Lung (tissue), 12 donors: ENCODE results near the gene MAOB. TPM values are rescaled to one million over a fixed set of nuclear protein-coding genes. Genes with fewer than 3 reads are reported as not detected.

Source experiments
- ATAC-seq: fragments of 200-7000 bp; cut with Tn5 transposase; one replicate; pipeline ENCODE4 v1.9.1; 2020; ENCODE audit warnings: moderate number of reproducible peaks; ENCODE audit not compliant: insufficient read depth, low FRiP score
- DNase-seq, 3 donors: peaks; one replicate each; pipeline ENCODE4 v3.0.0-alpha.2; 2013 to 2017
- H3K27ac ChIP-seq, 2 donors: one replicate each; pipeline ENCODE4 v1.5.1; 2013; ENCODE audit warnings: mild to moderate bottlenecking in 2 of 2, moderate library complexity in 2 of 2, control low read depth in 1 of 2, inconsistent platforms in 1 of 2, low read depth in 1 of 2, low read length in 1 of 2
- H3K27me3 ChIP-seq, 3 donors: one replicate each; pipeline ENCODE4 v1.5.1; 2013; ENCODE audit warnings: low read length in 2 of 3; ENCODE audit not compliant: control insufficient read depth in 3 of 3, insufficient read depth in 3 of 3
- H3K36me3 ChIP-seq, 4 donors: one replicate each; pipeline ENCODE4 v1.5.1; 2013; ENCODE audit warnings: low read length in 4 of 4, mild to moderate bottlenecking in 1 of 4, moderate library complexity in 1 of 4; ENCODE audit not compliant: control insufficient read depth in 4 of 4, insufficient read depth in 4 of 4
- H3K4me1 ChIP-seq, 5 donors: one replicate each; pipeline ENCODE4 v1.5.1; 2013; ENCODE audit warnings: low read length in 5 of 5, mild to moderate bottlenecking in 2 of 5, moderate library complexity in 1 of 5; ENCODE audit not compliant: control insufficient read depth in 5 of 5, insufficient read depth in 5 of 5
- H3K4me3 ChIP-seq: one replicate; pipeline ENCODE4 v1.5.1; 2013; ENCODE audit warnings: mild to moderate bottlenecking, control low read depth, moderate library complexity
- H3K9ac ChIP-seq, 2 donors: one replicate each; pipeline ENCODE4 v1.5.1; 2013; ENCODE audit warnings: low read length in 2 of 2, control low read depth in 1 of 2; ENCODE audit not compliant: insufficient read depth in 1 of 2
- H3K9me3 ChIP-seq, 4 donors: one replicate each; pipeline ENCODE4 v1.5.1; 2013; ENCODE audit warnings: low read length in 3 of 4, mild to moderate bottlenecking in 1 of 4, moderate library complexity in 1 of 4; ENCODE audit not compliant: control insufficient read depth in 4 of 4, insufficient read depth in 3 of 4
- CTCF ChIP-seq: IDR thresholded peaks from 2 replicates; pipeline ENCODE4 v1.5.1; 2012; ENCODE audit warnings: mild to moderate bottlenecking; ENCODE audit errors: control extremely low read depth, extremely low read depth
- WGBS, 2 donors: extraction: QIAGEN DNeasy Blood & Tissue Kit; methylation state at CpG; one replicate each; pipeline ENCODE4 v1.1.7; 2013; 5-methylcytosine and 5-hydroxymethylcytosine counted together
- polyA plus RNA-seq, 2 donors: library from polyadenylated mRNA; stranded (reverse); fragments of 200-250 nt; gene quantifications; one replicate each; pipeline ENCODE4 v1.2.1, GENCODE V29; 2013
- total RNA-seq, 2 donors: library from RNA; depleted of rRNA in 1 of 2; stranded (reverse); fragments of >200 nt in 1 of 2; gene quantifications; one replicate each; pipeline ENCODE4 v1.2.1, GENCODE V29; 2014 to 2021
- donor health status: control.
- donor health status: control.
- donor health status: Bipolar disorder and iron deficiency.
- donor health status: healthy.
- donor health status: DM: yes; HTN: yes; CAD: no.

MAOB gene
- total and polyA plus RNA-seq, 4 donors: 5.6 to 19.6 (median 12.9) TPM

- TF ChIP-seq CTCF: no peak
- Histone ChIP-seq H3K36me3 (peaks cover under 1 to 7% (median 3%) of the 10 kb centered on the region in 4 donors), H3K9me3 (no peaks in the 10 kb centered on the region), H3K27ac (no peak overlapping the region), H3K9ac (no peak overlapping the region), H3K4me1 (peaks cover 0 to 8% (median 3%) of the 10 kb centered on the region in 5 donors), H3K4me3 (no peak overlapping the region), H3K27me3 (peaks cover 0 to 27% (median 21%) of the 10 kb centered on the region in 3 donors)
- no peak for ATAC-seq
- 38 to 53% methylated on average over 7 of the region's 7 CpGs for WGBS, 2 donors
- peak in 2 of 3 donors; percentile 34 to 51 for DNase-seq
Observed at GRCh38 chrX:43741843-43742573, 140.2 kb downstream of the MAOB start.

GRCh38 chrX:43735957-43736356, 146.3 kb downstream of the MAOB start:
- WGBS, 2 donors: 64 to 90% methylated on average over 3 of the region's 3 CpGs
- no peak overlapping the region for H3K9ac ChIP-seq
- H3K9me3 ChIP-seq: no peaks in the 10 kb centered on the region
- H3K4me3 ChIP-seq: no peak overlapping the region
- peaks cover 4 to 11% (median 5%) of the 10 kb centered on the region in 4 donors for H3K36me3 ChIP-seq
- no peak for TF ChIP-seq CTCF
- H3K4me1 ChIP-seq: peaks cover 0 to 12% (median 1%) of the 10 kb centered on the region in 5 donors
- ATAC-seq: no peak
- DNase-seq: peak in 1 of 3 donors; percentile 26
- H3K27ac ChIP-seq: no peak overlapping the region
- H3K27me3 ChIP-seq: peaks cover 0 to 18% (median 10%) of the 10 kb centered on the region in 3 donors

GRCh38 chrX:43735534-43735933, 146.7 kb downstream of the MAOB start:
- H3K27ac ChIP-seq: no peak overlapping the region
- no peak for ATAC-seq
- DNase-seq: no peak
- no peak overlapping the region for H3K4me3 ChIP-seq
- no peak for TF ChIP-seq CTCF
- 66 to 90% methylated on average over 6 of the region's 6 CpGs for WGBS, 2 donors
- no peak overlapping the region for H3K9ac ChIP-seq
- peaks cover 4 to 11% (median 5%) of the 10 kb centered on the region in 4 donors for H3K36me3 ChIP-seq
- H3K27me3 ChIP-seq: peaks cover 0 to 16% (median 10%) of the 10 kb centered on the region in 3 donors
- no peaks in the 10 kb centered on the region for H3K9me3 ChIP-seq
- peaks cover 0 to 12% (median 0%) of the 10 kb centered on the region in 5 donors for H3K4me1 ChIP-seq
